ENCODE results near the gene ZBTB24. TPM values are rescaled to one million over a fixed set of nuclear protein-coding genes. Genes with fewer than 3 reads are reported as not detected.

ZBTB24 gene
- total and polyA plus RNA-seq, 3 donors from 2014 or later = 8.1 to 13.3 (median 12.4) TPM

- Histone ChIP-seq H3K27me3 (no peaks in the 10 kb centered on the region), H3K36me3 (ENCODE audit: low read depth, missing control alignments) (no peaks in the 10 kb centered on the region), H3K4me1 (peaks cover 7% of the 10 kb centered on the region), H3K27ac (no peak overlapping the region), H3K9me3 (no peaks in the 10 kb centered on the region), H3K4me3 (no peak overlapping the region)
- TF ChIP-seq POLR2A (IDR thresholded peaks at IDR 0.05) (no peak), CTCF (IDR thresholded peaks at IDR 0.05) (no peak)
- WGBS, 2 donors = 95 to 97% methylated on average over 2 of the region's 2 CpGs
- intact Hi-C loops (cut with DNase I; ENCODE audit: low total_unique reads) = no loop called here
- DNase-seq = no peak
Observed at GRCh38 chr6:109477184-109477583, 5.8 kb downstream of the ZBTB24 start.

- no peak for TF ChIP-seq CTCF (IDR thresholded peaks at IDR 0.05)
- no peak for TF ChIP-seq POLR2A (IDR thresholded peaks at IDR 0.05)
- H3K4me1 ChIP-seq = peaks cover 3% of the 10 kb centered on the region
- H3K36me3 ChIP-seq (ENCODE audit: low read depth, missing control alignments) = no peaks in the 10 kb centered on the region
- WGBS, 2 donors = 87 to 94% methylated on average over 2 of the region's 2 CpGs
- DNase-seq = no peak
- H3K9me3 ChIP-seq = no peaks in the 10 kb centered on the region
- intact Hi-C loops (cut with DNase I; ENCODE audit: low total_unique reads) = no loop called here
- no peaks in the 10 kb centered on the region for H3K27me3 ChIP-seq
- H3K4me3 ChIP-seq = no peak overlapping the region
- no peak overlapping the region for H3K27ac ChIP-seq
Observed at GRCh38 chr6:109475625-109476024, 7.4 kb downstream of the ZBTB24 start.

GRCh38 chr6:109474995-109475394 lies 8.0 kb downstream of the ZBTB24 start:
- H3K9me3 ChIP-seq = no peaks in the 10 kb centered on the region
- DNase-seq = no peak
- H3K27me3 ChIP-seq = no peaks in the 10 kb centered on the region
- H3K4me1 ChIP-seq = peaks cover 3% of the 10 kb centered on the region
- H3K4me3 ChIP-seq = no peak overlapping the region
- intact Hi-C loops (cut with DNase I; ENCODE audit: low total_unique reads) = no loop called here
- no peaks in the 10 kb centered on the region for H3K36me3 ChIP-seq (ENCODE audit: low read depth, missing control alignments)
- H3K27ac ChIP-seq = no peak overlapping the region
- TF ChIP-seq POLR2A (IDR thresholded peaks at IDR 0.05) (no peak), CTCF (IDR thresholded peaks at IDR 0.05) (no peak)
- 91 to 95% methylated on average over 4 of the region's 4 CpGs for WGBS, 2 donors

GRCh38 chr6:109473120-109473519 lies 9.9 kb downstream of the ZBTB24 start:
- H3K27me3 ChIP-seq = no peaks in the 10 kb centered on the region
- H3K36me3 ChIP-seq (ENCODE audit: low read depth, missing control alignments) = no peaks in the 10 kb centered on the region
- H3K27ac ChIP-seq = no peak overlapping the region
- H3K4me1 ChIP-seq = peaks cover 3% of the 10 kb centered on the region
- intact Hi-C loops (cut with DNase I; ENCODE audit: low total_unique reads) = no loop called here
- H3K9me3 ChIP-seq = no peaks in the 10 kb centered on the region
- no peak overlapping the region for H3K4me3 ChIP-seq
- DNase-seq = no peak
- TF ChIP-seq CTCF (IDR thresholded peaks at IDR 0.05) (no peak), POLR2A (IDR thresholded peaks at IDR 0.05) (no peak)
- 89 to 96% methylated on average over 3 of the region's 3 CpGs for WGBS, 2 donors

GRCh38 chr6:109472132-109472995 lies 10.7 kb downstream of the ZBTB24 start:
- DNase-seq = no peak
- TF ChIP-seq CTCF (IDR thresholded peaks at IDR 0.05) (no peak), POLR2A (IDR thresholded peaks at IDR 0.05) (no peak)
- Histone ChIP-seq H3K36me3 (ENCODE audit: low read depth, missing control alignments) (no peaks in the 10 kb centered on the region), H3K9me3 (no peaks in the 10 kb centered on the region), H3K4me1 (no peaks in the 10 kb centered on the region), H3K4me3 (no peak overlapping the region), H3K27ac (no peak overlapping the region), H3K27me3 (no peaks in the 10 kb centered on the region)
- WGBS, 2 donors = 90 to 94% methylated on average over 9 of the region's 9 CpGs
- intact Hi-C loops (cut with DNase I; ENCODE audit: low total_unique reads) = no loop called here

Data from testis (tissue), 3 donors.